GM12878 (cell line): ENCODE data around the gene HJV. TPM values are rescaled to one million over a fixed set of nuclear protein-coding genes. Genes with fewer than 3 reads are reported as not detected.

Source experiments
- ATF7 ChIP-seq: fragments of 450-650 bp; IDR thresholded peaks from 2 replicates; pipeline ENCODE4 v1.6.1; 2016; ENCODE audit warnings: low read depth, mild to moderate bottlenecking
- BACH1 ChIP-seq: fragments of 450-650 bp; IDR thresholded peaks from 2 replicates; pipeline ENCODE4 v1.6.1; 2017; ENCODE audit warnings: mild to moderate bottlenecking, borderline replicate concordance
- CBX5 ChIP-seq: sonication (generic); IDR thresholded peaks from 2 replicates; pipeline ENCODE4 v1.6.1; 2016; ENCODE audit warnings: low read depth, moderate library complexity, mild to moderate bottlenecking, inconsistent platforms
- CHD4 ChIP-seq: fragments of 200-600 bp; sonication (generic); IDR thresholded peaks from 2 replicates; pipeline ENCODE4 v1.6.1; 2016; ENCODE audit warnings: mild to moderate bottlenecking
- CREB1 ChIP-seq: IDR thresholded peaks from 2 replicates; pipeline ENCODE4 v1.6.1; 2012; ENCODE audit warnings: low read depth, mild to moderate bottlenecking, inconsistent platforms
- FOS ChIP-seq: IDR thresholded peaks from 3 replicates; pipeline ENCODE4 v1.6.1; 2011; ENCODE audit warnings: borderline replicate concordance; ENCODE audit not compliant: insufficient read length; ENCODE audit errors: extremely low read depth
- HSF1 ChIP-seq: fragments of 150-350 bp; IDR thresholded peaks from 2 replicates; pipeline ENCODE4 v1.6.1; 2014; ENCODE audit warnings: mild to moderate bottlenecking, low read depth, low read length
- IKZF2 ChIP-seq, 2 experiments: fragments of 450-650 bp; IDR thresholded peaks; 2 replicates each; pipeline ENCODE4 v1.6.1; 2017; ENCODE audit warnings: mild to moderate bottlenecking in 2 of 2, moderate library complexity in 2 of 2
- IRF4 ChIP-seq: IDR thresholded peaks from 2 replicates; pipeline ENCODE4 v1.6.1; 2011; ENCODE audit warnings: low read depth, low read length
- MTA2 ChIP-seq: fragments of 450-650 bp; IDR thresholded peaks from 2 replicates; pipeline ENCODE4 v1.6.1; 2016; ENCODE audit warnings: low read depth, mild to moderate bottlenecking, moderate library complexity
- NFIC ChIP-seq: IDR thresholded peaks from 2 replicates; pipeline ENCODE4 v1.6.1; 2012; ENCODE audit warnings: low read depth, mild to moderate bottlenecking, inconsistent platforms, low read length, moderate library complexity
- NFYB ChIP-seq: IDR thresholded peaks from 2 replicates; pipeline ENCODE4 v1.6.1; 2011; ENCODE audit warnings: low read depth, mild to moderate bottlenecking, low read length, improper control_type of control experiment, moderate library complexity; ENCODE audit not compliant: insufficient read depth
- NR2C1 ChIP-seq: fragments of 450-650 bp; IDR thresholded peaks from 2 replicates; pipeline ENCODE4 v1.6.1; 2017; ENCODE audit warnings: antibody characterized with exemption, mild to moderate bottlenecking, moderate library complexity
- PAX5 ChIP-seq: IDR thresholded peaks from 2 replicates; pipeline ENCODE4 v1.6.1; 2011; ENCODE audit warnings: low read depth, low read length, borderline replicate concordance
- PBX3 ChIP-seq: IDR thresholded peaks from 2 replicates; pipeline ENCODE4 v1.6.1; 2011; ENCODE audit warnings: mild to moderate bottlenecking, low read depth, low read length, moderate library complexity; ENCODE audit not compliant: insufficient replicate concordance
- POLR2AphosphoS5 ChIP-seq: IDR thresholded peaks from 2 replicates; pipeline ENCODE4 v1.6.1; 2011; ENCODE audit warnings: mild to moderate bottlenecking, low read length, inconsistent platforms
- RELB ChIP-seq: fragments of 450-650 bp; IDR thresholded peaks from 2 replicates; pipeline ENCODE4 v1.6.1; 2017; ENCODE audit warnings: low read depth, mild to moderate bottlenecking, moderate library complexity
- SMAD1 ChIP-seq: fragments of 450-650 bp; IDR thresholded peaks from 2 replicates; pipeline ENCODE4 v1.6.1; 2018; ENCODE audit warnings: mild to moderate bottlenecking, low read depth; ENCODE audit not compliant: partially characterized antibody
- TAF1 ChIP-seq: IDR thresholded peaks from 2 replicates; pipeline ENCODE4 v1.6.1; 2011; ENCODE audit warnings: mild to moderate bottlenecking, low read depth, low read length, borderline replicate concordance
- TCF12 ChIP-seq: IDR thresholded peaks from 2 replicates; pipeline ENCODE4 v1.6.1; 2011; ENCODE audit warnings: low read depth, mild to moderate bottlenecking, low read length
- ZNF207 ChIP-seq: fragments of 450-650 bp; IDR thresholded peaks from 2 replicates; pipeline ENCODE4 v1.6.1; 2014; ENCODE audit warnings: antibody characterized with exemption, mild to moderate bottlenecking, borderline replicate concordance
- ZNF217 ChIP-seq: fragments of 450-650 bp; IDR thresholded peaks from 2 replicates; pipeline ENCODE4 v1.6.1; 2017; ENCODE audit warnings: antibody characterized with exemption, mild to moderate bottlenecking
- ZNF592 ChIP-seq: fragments of 450-650 bp; IDR thresholded peaks from 2 replicates; pipeline ENCODE4 v1.6.1; 2017; ENCODE audit warnings: mild to moderate bottlenecking, moderate library complexity
- ZSCAN29 ChIP-seq: fragments of 450-650 bp; IDR thresholded peaks from 2 replicates; pipeline ENCODE4 v1.6.1; 2017; ENCODE audit warnings: mild to moderate bottlenecking, moderate library complexity
- polyA plus RNA-seq, 11 experiments: library from polyadenylated mRNA; depleted of rRNA in 4 of 11; unstranded in 6 of 11; stranded (reverse) in 5 of 11; fragments of >200 nt; fragmentation: Nextera tagmentation in 4 of 11; fragmentation: Illumina TruSeq in 1 of 11; extraction: Ambion mirVana in 4 of 11; extraction: Trizol in 1 of 11; gene quantifications; 1 replicate in 1 of 11; 2 replicates in 10 of 11; pipeline versions ENCODE4 v1.2.1 to v1.2.3, GENCODE V29; 2011 to 2016; ENCODE audit warnings: inconsistent platforms in 2 of 11, missing spikeins in 2 of 11, low read depth in 1 of 11
- total RNA-seq, 4 experiments: library from RNA; depleted of rRNA in 3 of 4; stranded (reverse); fragments of >200 nt in 3 of 4; fragmentation: Illumina TruSeq in 1 of 4; extraction: Trizol in 1 of 4; gene quantifications; 2 replicates each; pipeline versions ENCODE4 v1.2.1 to v1.2.3, GENCODE V29; 2013 to 2021

HJV gene
- total and polyA plus RNA-seq, 10 of the 15 experiments (the other 5 are each of a cell fraction or from before 2014, with no cell fraction given) = not detected

GRCh38 chr1:146036965-146037646 lies 15.6 kb upstream of the HJV start (continued):
- TF ChIP-seq TCF12 (no peak), IRF4 (peak; percentile 38; the same call in 1 of the 2 replicates), FOS (no peak), SMAD1 (no peak), CREB1 (no peak), ZNF207 (no peak), PBX3 (no peak), HSF1 (no peak), MTA2 (peak; percentile 32; the same call in 1 of the 2 replicates), ZNF592 (no peak), NFYB (no peak), NFIC (no peak; the same call in 1 of the 2 replicates), IKZF2 (IDR thresholded peaks at IDR 0.05) (peak; percentile 52 to 68; a peak in 3 of 4 replicates), PAX5 (no peak), ZSCAN29 (peak; percentile 95), BACH1 (no peak), ATF7 (peak; percentile 30; the same call in 1 of the 2 replicates), RELB (no peak), TAF1 (no peak), CBX5 (no peak), ZNF217 (0 out of 2 replicates have a peak, but pooled peaks have one; percentile 33), NR2C1 (no peak), CHD4 (no peak), POLR2AphosphoS5 (no peak)
